Endothelial cell (in vitro differentiated cells): ENCODE data around the gene TOM1. TPM values are rescaled to one million over a fixed set of nuclear protein-coding genes. Genes with fewer than 3 reads are reported as not detected.
"Not testable (repeated sequence)": the region's sequence is repeated elsewhere in the genome, so short reads cannot be mapped to it uniquely, and the experiment has no call there.

Source experiments
- DNase-seq: peaks from one replicate; pipeline ENCODE4 v3.0.0; 2021; ENCODE audit warnings: low spot score
- H3K27ac Mint-ChIP-seq: one replicate; pipeline ENCODE4 v1.8.0; 2021; ENCODE audit warnings: mixed read lengths, inconsistent platforms; ENCODE audit not compliant: unreplicated experiment
- H3K27me3 Mint-ChIP-seq: one replicate; pipeline ENCODE4 v1.8.0; 2021; ENCODE audit warnings: mild to moderate bottlenecking, moderate library complexity, mixed read lengths, inconsistent platforms; ENCODE audit not compliant: unreplicated experiment
- H3K36me3 Mint-ChIP-seq: one replicate; pipeline ENCODE4 v1.8.0; 2021; ENCODE audit warnings: mild to moderate bottlenecking, low read depth, mixed read lengths, inconsistent platforms; ENCODE audit not compliant: unreplicated experiment
- H3K4me1 Mint-ChIP-seq: one replicate; pipeline ENCODE4 v1.8.0; 2021; ENCODE audit warnings: mild to moderate bottlenecking, mixed read lengths, inconsistent platforms; ENCODE audit not compliant: unreplicated experiment
- H3K4me3 Mint-ChIP-seq: one replicate; pipeline ENCODE4 v1.8.0; 2021; ENCODE audit warnings: mild to moderate bottlenecking, mixed read lengths, inconsistent platforms; ENCODE audit not compliant: unreplicated experiment
- H3K9me3 Mint-ChIP-seq: one replicate; pipeline ENCODE4 v1.8.0; 2021; ENCODE audit warnings: mixed read lengths, inconsistent platforms; ENCODE audit not compliant: unreplicated experiment
- total RNA-seq: library from RNA; stranded (reverse); fragmentation: NEBNext Ultra II Directional; extraction: Animal tissue kit (Norgen Biotek cat#: 25700); gene quantifications from one replicate; pipeline ENCODE4 v1.2.1, GENCODE V29; 2021; ENCODE audit not compliant: unreplicated experiment
- TF ChIP-seq, protein P1 (sequence below): fragments of 200-600 bp; sonication (generic); IDR thresholded peaks from one replicate; pipeline ENCODE4 v1.5.0; 2021; ENCODE audit warnings: antibody characterized with exemption; ENCODE audit not compliant: unreplicated experiment

Gene TOM1
- total RNA-seq, 1 donor from 2014 or later, result 32.0 TPM

DNA sequence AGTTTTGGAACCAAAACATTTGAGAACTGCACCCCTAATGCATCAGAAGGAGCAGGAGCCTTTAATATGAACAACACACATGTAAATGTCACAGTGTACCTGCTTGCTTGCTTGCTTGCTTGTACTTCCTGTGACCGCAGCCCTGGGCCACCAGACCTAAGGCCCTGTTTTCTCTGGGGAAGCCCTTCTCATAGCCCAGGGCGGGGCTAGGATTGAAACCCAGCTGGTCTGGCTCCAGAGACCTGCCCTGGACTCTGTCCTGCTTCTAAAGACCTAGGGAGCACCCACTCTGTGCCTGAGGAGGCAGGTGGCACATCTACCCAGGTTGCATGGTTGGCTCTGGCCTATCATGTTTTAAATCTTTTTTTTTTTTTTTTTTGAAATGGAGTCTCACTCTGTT, 92.7 kb downstream of the TOM1 start:
- H3K27ac Mint-ChIP-seq, result no peak overlapping the region
- TF ChIP-seq, protein P1, sequence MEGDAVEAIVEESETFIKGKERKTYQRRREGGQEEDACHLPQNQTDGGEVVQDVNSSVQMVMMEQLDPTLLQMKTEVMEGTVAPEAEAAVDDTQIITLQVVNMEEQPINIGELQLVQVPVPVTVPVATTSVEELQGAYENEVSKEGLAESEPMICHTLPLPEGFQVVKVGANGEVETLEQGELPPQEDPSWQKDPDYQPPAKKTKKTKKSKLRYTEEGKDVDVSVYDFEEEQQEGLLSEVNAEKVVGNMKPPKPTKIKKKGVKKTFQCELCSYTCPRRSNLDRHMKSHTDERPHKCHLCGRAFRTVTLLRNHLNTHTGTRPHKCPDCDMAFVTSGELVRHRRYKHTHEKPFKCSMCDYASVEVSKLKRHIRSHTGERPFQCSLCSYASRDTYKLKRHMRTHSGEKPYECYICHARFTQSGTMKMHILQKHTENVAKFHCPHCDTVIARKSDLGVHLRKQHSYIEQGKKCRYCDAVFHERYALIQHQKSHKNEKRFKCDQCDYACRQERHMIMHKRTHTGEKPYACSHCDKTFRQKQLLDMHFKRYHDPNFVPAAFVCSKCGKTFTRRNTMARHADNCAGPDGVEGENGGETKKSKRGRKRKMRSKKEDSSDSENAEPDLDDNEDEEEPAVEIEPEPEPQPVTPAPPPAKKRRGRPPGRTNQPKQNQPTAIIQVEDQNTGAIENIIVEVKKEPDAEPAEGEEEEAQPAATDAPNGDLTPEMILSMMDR, result no peak
- peaks cover 5% of the 10 kb centered on the region for H3K36me3 Mint-ChIP-seq
- H3K4me1 Mint-ChIP-seq, result peaks cover 8% of the 10 kb centered on the region
- H3K4me3 Mint-ChIP-seq, result no peak overlapping the region
- H3K27me3 Mint-ChIP-seq, result peaks cover 6% of the 10 kb centered on the region
- no peak for DNase-seq
- H3K9me3 Mint-ChIP-seq, result no peaks in the 10 kb centered on the region

DNA sequence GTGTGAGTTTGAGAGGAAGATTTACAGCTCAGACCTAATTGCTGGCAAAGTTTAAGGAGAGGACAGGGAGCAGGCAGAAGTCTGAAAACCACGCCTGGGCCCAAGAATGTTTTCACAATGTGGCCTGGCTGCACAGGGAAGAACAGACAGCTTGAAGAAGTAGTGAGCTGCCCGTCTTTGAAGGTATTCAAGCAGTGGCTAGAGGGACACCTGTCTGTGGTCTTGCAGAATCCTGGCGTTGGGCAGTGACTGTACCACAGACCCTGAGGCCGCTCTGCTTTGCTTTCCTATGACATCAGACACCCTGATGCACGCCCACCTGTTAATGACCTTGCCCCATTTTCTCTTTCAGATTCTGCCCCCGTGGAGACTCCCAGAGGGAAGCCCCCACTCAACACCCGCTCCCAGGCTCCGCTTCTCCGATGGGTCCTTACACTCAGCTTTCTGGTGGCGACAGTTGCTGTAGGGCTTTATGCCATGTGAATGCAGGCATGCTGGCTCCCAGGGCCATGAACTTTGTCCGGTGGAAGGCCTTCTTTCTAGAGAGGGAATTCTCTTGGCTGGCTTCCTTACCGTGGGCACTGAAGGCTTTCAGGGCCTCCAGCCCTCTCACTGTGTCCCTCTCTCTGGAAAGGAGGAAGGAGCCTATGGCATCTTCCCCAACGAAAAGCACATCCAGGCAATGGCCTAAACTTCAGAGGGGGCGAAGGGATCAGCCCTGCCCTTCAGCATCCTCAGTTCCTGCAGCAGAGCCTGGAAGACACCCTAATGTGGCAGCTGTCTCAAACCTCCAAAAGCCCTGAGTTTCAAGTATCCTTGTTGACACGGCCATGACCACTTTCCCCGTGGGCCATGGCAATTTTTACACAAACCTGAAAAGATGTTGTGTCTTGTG, 93.7 kb downstream of the TOM1 start:
- Mint-ChIP-seq H3K4me1 (peaks cover 9% of the 10 kb centered on the region), H3K27ac (peak overlapping the region; percentile 57), H3K27me3 (peaks cover 6% of the 10 kb centered on the region), H3K36me3 (peaks cover 5% of the 10 kb centered on the region), H3K4me3 (no peak overlapping the region), H3K9me3 (no peaks in the 10 kb centered on the region)
- DNase-seq, result no peak
- TF ChIP-seq, protein P1, result no peak

DNA sequence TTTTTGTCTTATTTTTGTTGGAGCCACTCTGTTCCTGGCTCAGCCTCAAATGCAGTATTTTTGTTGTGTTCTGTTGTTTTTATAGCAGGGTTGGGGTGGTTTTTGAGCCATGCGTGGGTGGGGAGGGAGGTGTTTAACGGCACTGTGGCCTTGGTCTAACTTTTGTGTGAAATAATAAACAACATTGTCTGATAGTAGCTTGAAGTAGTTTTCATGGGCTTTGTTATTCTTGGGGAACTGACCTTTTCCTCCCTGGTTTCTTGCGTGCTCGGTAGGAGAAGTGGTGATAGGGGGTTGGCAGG, 94.3 kb downstream of the TOM1 start:
- Mint-ChIP-seq H3K27me3 (peaks cover 6% of the 10 kb centered on the region), H3K9me3 (no peaks in the 10 kb centered on the region), H3K4me3 (no peak overlapping the region), H3K4me1 (peaks cover 9% of the 10 kb centered on the region), H3K27ac (peak overlapping the region; percentile 57), H3K36me3 (peaks cover 1% of the 10 kb centered on the region)
- DNase-seq, result no peak
- TF ChIP-seq, protein P1, result no peak

- H3K4me1 Mint-ChIP-seq, result peaks cover 15% of the 10 kb centered on the region
- H3K27me3 Mint-ChIP-seq, result peaks cover 6% of the 10 kb centered on the region
- no peak overlapping the region for H3K4me3 Mint-ChIP-seq
- H3K36me3 Mint-ChIP-seq, result no peaks in the 10 kb centered on the region
- H3K27ac Mint-ChIP-seq, result peak overlapping the region; percentile 24
- TF ChIP-seq, protein P1, result no peak
- DNase-seq, result no peak
- H3K9me3 Mint-ChIP-seq, result no peaks in the 10 kb centered on the region
These were observed 95.3 kb downstream of the TOM1 start for GRCh38 chr22:35394810-35395563.

DNA sequence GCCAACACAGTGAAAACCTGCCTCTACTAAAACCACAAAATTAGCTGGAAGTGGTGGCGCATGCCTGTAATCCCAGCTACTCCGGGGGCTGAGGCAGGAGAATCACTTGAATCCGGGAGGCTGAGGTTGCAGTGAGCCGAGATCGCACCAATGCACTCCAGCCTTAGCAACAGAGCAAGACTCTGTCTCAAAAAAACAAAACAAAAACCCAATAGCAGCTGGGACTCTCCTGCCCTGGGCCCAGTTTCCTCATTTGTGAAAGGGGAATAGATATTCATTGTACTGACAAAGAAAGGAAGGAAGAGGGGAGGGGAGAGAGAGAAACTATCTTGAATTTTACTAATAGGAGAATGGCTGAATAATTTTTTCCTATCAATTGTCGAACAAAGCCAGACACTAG, 96.9 kb downstream of the TOM1 start:
- not testable (repeated sequence) for H3K4me3 Mint-ChIP-seq, H3K9me3 Mint-ChIP-seq, H3K36me3 Mint-ChIP-seq
- peaks cover 23% of the 10 kb centered on the region for H3K4me1 Mint-ChIP-seq
- DNase-seq, result peak; percentile 25
- peaks cover 12% of the 10 kb centered on the region for H3K27me3 Mint-ChIP-seq
- H3K27ac Mint-ChIP-seq, result peak overlapping the region; percentile 98
